Activated effector memory CD4-positive, alpha-beta T cell treated with Interleukin-2 at 50 U/mL for 16 hours (primary cell): ENCODE data around the gene CRELD2.

Experiments
- DNase-seq: peaks from one replicate; pipeline ENCODE4 v3.0.0-alpha.2; 2020

CRELD2 gene

GRCh38 chr22:49913026-49913425 is 5.4 kb upstream of the CRELD2 start:
- DNase-seq, result no peak

DNA sequence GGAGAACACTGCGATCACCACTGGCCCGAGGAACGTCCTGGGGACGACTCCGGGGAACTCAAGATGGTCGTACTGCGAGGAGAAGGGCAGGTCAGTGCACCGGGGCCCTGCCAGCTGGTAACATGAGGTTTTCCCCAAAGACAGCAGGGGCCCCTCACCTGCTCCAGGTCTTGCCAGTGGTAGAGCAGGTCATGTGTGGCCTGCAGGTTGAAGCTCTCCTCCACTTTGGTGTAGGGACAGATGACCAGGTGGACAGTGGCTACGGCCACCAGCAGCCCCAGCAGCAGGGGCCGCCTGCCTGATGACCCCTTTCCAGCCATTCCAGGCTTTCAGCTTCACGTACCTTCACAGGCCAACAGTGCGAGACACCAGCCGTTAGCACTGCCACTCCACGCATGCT is 5.0 kb upstream of the CRELD2 start:
- no peak for DNase-seq

DNA sequence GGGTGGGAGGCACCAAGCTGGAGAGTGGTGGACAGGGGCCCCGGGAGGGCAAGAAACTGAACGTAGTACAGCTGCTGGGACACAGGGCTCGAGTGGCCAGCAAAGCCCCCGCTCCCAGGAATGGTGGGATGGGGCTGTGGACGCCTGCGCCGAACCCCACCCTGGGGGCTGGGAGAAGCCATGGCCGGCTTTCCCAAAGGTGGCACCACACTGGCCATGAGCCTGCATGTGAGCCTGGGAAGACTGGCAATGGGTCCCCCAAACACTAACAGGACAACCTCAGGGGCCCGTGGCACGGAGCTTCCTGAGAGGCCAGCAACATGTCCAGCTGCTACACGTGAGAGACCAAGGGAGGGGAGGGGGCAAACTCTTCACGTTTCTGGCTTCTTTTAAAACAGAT is 4.2 kb upstream of the CRELD2 start:
- no peak for DNase-seq

DNA sequence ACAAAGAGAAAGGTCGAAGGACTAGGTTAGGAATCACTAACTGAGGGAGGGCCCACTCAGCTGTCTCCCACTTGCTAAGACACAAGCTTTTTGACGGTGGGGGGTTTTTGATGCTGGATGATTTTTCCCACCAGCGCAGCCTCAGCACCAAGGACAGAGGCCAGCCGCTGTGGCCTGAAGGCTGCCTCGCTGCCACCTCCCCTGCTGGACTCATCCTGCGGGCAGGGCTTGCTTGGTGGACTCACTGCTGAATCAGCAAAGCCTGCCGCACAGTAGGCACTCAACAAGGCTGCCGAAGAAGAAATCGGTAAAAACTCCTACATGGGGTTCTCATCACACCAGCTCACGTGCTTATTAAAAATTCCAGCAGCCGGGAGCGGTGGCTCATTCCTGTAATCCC is 2.8 kb upstream of the CRELD2 start:
- DNase-seq, result no peak

DNA sequence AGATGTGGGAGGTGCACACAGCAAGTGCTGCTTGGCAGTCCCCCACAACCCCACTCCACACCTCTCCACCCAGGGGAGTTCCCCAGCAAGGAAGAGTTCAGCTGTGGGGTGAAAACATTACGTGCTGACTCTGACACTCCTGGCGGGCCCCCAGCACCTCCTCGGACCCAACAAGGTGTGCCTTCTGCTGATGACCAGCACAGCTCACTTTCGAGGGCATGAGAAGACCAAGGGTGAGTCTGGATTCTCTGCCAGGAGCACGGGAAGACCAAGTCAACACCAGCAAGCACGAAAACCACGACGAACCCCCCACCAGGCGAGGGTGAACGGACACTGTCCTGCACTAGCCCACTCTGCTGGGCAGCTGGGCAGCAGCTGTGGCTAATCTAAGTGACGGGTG is 1.6 kb upstream of the CRELD2 start:
- no peak for DNase-seq

- DNase-seq, result no peak
Observed at GRCh38 chr22:49918911-49919881, 762 bp downstream of the CRELD2 start.

GRCh38 chr22:49920859-49921258 is 2.4 kb downstream of the CRELD2 start:
- no peak for DNase-seq

GRCh38 chr22:49921508-49922278 is 3.3 kb downstream of the CRELD2 start:
- DNase-seq, result no peak

- DNase-seq, result no peak
Observed at GRCh38 chr22:49922484-49922883, 4.0 kb downstream of the CRELD2 start.

DNA sequence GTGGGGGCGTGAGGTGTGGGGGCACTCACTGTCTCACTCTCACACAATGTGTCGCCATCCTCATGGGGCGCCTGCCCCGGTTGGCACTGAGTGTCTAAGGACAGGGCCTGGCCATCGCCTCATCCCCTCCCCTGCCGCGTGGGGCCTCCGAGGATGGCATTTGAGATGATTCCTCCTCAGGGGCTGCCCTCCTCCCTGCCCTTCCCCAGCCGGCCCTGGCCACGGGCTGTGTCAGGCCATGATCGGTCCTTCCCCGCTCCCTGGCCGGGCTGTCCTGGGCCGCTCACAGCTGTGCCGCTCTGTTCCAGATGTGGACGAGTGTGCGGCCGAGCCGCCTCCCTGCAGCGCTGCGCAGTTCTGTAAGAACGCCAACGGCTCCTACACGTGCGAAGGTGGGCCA is 4.5 kb downstream of the CRELD2 start:
- DNase-seq, result no peak

- no peak for DNase-seq
Observed at GRCh38 chr22:49923445-49923844, 5.0 kb downstream of the CRELD2 start.

DNA sequence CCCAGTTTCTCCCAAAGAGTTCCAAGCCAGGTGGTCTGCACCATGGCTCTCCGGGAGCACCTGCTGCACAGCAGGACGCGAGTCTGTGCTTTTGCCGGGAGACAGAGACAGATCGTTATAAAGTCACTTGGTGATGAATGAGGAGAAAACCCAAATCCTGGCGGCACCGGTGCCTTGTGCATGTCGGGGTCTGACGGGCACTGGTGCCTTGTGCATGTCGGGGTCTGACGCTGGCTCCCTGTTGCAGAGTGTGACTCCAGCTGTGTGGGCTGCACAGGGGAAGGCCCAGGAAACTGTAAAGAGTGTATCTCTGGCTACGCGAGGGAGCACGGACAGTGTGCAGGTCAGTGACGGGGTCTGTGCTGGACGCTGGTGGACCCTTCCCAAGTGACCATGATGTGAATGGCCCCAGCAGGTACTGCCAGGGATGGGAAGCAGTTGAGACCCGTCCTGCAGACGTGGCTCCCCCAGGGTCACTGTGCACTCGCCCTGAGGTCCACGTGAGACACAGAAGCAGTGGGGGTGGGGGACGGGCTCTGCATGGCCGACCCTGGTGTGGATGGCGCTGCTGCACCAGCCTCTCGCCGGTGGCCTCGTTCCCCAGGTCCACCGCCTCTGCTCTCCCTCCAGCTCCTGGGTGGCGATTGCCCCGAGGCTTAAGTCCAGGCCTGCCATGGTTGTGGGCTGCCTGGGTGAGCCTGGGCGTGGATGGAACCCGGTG is 5.8 kb downstream of the CRELD2 start:
- DNase-seq, result no peak

DNA sequence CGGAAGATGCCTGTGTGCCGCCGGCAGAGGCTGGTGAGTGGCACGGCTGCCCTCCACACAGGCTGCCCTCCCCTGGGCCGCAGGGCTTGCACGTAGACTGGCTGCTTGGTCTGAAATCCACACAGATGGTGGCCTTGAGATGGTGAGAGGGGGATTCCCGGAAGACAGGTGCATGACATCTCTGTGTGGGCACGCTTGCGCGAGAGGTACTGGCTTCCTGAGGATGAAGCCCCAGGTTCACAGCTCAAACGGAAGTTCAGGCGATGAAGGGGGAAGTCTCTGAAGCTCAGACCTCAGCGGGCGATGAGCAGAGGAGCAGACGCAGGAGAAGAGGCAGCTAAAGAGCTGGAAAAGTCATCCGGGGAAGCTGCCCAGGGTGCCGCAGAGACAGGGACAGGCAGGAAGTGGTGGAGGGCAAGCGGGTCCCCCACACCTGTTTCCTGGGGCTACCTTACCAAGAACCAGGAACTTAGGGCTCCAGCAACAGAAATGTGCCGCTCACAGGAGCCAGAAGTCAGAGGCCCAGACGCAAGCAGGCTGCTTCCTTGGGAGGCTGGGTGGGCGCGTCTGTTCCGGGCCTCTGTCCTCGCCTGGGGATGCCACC is 7.2 kb downstream of the CRELD2 start:
- peak; percentile 67 for DNase-seq

DNA sequence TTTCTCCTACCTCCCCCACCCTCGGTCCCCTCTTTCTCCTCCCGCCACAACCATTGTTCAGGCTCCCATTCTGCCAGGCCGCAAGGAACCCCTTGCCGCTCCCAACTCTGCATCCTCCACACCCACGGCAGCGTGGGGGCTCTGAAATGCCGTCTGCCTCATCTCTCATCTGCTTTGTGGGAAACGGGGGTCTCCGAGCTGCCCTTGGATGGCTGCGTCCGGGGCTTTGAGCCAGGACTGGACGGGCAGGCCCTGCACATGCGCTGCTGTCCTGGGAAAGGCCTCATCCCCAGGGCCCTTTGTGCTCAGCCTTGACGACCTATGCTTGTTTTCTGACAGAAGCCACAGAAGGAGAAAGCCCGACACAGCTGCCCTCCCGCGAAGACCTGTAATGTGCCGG is 8.5 kb downstream of the CRELD2 start:
- no peak for DNase-seq

DNA sequence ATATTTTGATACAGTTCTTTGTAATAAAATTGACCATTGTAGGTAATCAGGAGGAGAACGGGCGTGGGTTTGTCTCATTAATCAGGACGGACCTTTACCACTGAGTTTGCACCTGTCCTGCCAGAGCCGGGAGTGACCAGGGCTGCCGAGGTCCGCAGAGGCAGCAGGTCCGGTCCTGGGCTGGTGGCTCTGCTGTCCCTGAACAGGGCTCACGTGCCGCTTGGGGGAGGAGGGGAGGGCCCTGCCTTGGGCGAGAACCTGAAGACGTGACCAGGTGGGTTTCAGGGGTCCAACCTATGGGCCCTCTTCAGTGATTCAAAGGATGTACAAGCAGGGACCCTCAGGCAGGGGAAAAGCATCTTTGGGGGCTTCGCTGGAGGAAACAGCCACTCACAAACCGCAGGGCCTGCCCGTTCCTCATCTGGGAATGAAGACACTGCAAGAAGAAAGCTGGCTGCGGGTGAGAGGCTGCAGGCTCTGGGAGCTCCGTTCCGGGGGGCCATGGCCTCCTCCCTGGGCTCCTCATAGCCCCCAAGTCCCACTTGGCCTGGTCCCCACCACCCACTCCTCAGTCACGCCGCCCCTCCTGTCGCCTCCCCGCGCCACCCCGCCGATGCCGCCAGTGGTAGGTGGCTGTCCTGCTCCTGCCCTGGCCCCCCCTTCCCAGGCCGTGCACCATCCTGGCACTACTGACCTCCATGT is 9.2 kb downstream of the CRELD2 start:
- no peak for DNase-seq

DNA sequence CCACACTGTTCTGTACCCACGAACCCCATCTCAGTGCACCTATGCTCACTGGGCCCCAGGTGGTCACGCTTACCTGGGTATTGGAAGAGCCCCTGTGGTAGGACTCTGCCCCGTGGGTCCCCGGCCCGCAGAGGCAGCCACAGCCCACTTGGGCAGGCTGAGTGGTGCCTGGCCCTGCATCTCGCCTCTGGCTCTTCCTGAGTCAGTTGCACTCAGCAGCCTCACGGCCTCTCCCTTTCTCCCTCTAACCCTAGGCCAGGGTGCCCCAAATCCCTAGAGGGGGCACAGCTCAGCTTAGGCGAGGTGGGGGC is 9.7 kb downstream of the CRELD2 start:
- no peak for DNase-seq

DNA sequence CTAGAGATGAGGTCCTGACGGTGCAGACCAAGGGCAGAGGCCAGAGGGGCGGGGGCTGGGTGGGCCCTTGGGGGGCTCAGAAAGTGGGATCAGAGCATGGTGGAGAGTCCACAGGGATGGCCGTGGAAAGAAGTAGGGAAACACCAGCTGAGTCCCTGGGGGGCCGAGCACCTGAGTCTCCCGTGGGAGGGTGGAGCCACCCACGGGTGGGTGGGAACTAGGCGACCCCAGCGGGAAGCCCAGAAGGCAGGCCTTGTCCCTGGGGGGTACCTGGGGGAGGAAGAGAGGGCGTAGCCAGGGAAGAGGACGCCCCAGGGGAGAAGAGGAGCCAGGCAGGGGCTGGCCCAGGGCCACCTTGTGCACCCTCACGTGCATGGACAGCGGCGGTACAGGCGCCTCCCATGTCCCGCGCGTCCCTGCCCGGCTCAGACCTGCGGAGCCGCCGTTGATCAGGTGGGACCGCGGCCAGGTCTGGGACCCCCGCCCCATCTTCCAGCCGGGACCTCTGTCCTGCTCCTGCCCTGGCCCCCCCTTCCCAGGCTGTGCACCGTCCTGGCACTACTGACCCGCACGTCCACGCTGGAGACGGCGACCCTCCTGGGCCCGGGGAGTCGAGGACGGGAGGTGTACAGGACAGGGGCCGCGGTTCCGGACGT is 10.2 kb downstream of the CRELD2 start:
- DNase-seq, result no peak

DNA sequence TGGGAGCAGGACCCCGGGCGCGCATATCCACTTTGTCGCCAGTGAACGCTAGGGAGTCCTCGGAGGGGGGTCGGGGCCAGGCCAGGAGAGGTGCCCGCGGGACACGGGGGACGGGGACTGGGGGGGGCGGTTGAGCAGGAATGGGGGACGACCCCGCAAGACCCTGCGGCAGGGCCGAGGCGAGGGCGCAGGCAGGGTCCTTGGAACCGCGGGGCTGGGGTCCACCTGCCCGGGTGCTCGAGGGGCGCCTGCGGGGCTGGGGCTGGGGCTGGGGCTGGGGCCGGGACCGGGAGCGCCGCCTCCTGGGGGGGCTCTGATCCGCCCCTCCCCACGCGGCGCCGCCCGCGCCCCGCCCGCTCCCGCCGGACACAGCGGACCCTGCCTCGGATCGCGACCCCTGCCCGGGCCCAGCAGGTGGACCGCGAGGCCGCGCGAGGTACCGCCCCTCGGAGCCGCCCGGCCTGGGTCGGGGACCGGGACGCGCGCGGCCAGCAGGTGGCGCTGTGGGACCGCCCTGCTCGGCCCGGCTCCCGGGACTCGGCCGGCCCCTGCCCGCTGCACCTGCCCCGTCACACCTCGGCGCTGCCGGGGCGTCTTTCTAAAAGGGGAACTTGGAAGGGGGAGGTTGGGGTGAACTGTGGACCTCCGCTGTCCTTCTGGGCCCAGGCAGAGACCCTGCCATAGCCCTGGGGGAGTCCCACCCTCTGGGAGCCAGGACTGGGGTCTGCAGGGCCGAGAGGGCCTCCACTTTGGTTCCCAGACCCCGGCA is 11.0 kb downstream of the CRELD2 start:
- DNase-seq, result peak; percentile 65

- no peak for DNase-seq
Observed at GRCh38 chr22:49929994-49930575, 11.7 kb downstream of the CRELD2 start.

GRCh38 chr22:49930596-49931412 is 12.4 kb downstream of the CRELD2 start:
- no peak for DNase-seq
